K562 (cell line): ENCODE data around the gene LMNTD2. TPM values are rescaled to one million over a fixed set of nuclear protein-coding genes. Genes with fewer than 3 reads are reported as not detected.

Source experiments
- ATAC-seq: fragments of 200-7000 bp; cut with Tn5 transposase; 3 replicates; pipeline ENCODE4 v1.9.1; 2020; ENCODE audit warnings: moderate library complexity
- BruUV-seq: library from RNA; stranded (reverse); fragments of 400-500 nt; replicated peaks from 2 replicates; lab custom pipeline; 2021; lab: Mats Ljungman, UMichigan
- CTCF ChIA-PET: fragments of 300-600 bp; formaldehyde crosslinking; extraction: SDS; loops from one replicate; lab custom pipeline; 2021; ENCODE audit warnings: low intra/inter-chr PET ratio; lab: Yijun Ruan, JAX
- POLR2A ChIA-PET: fragments of 300-600, 350-650 bp; sonication (Branson Sonifier 250); formaldehyde crosslinking; extraction: SDS; loops from one replicate; lab custom pipeline; 2021; ENCODE audit warnings: antibody characterized with exemption, inconsistent platforms; lab: Yijun Ruan, JAX
- DNase-seq, 4 experiments: peaks; one replicate each; pipeline versions ENCODE4 v3.0.0 to v3.0.0-alpha.2; 2011 to 2018; ENCODE audit warnings: low spot score in 3 of 4, mixed read lengths in 3 of 4; ENCODE audit errors: extremely low read depth in 1 of 4
- FAIRE-seq: peaks from 2 replicates; lab custom pipeline; 2011; peaks lifted over from hg19 to GRCh38; lab: Jason Lieb, UNC
- H2AFZ ChIP-seq: 2 replicates; pipeline ENCODE4 v1.6.0; 2011; ENCODE audit warnings: low read depth, low read length, control low read depth, inconsistent platforms
- H3K27ac ChIP-seq: fragments of 200-600 bp; 3 replicates; pipeline ENCODE4 v1.8.0; 2011; ENCODE audit warnings: low read depth, mild to moderate bottlenecking, control low read depth, inconsistent platforms, low read length, moderate library complexity, mixed read lengths; ENCODE audit errors: extremely low read depth
- H3K27me3 ChIP-seq, 2 experiments: fragments of 300-600 bp in 1 of 2; 2 replicates in 1 of 2; 3 replicates in 1 of 2; pipeline versions ENCODE4 v1.6.0 to v1.8.0; 2011; ENCODE audit warnings: inconsistent platforms in 2 of 2, low read length in 2 of 2, mild to moderate bottlenecking in 1 of 2, mixed read lengths in 1 of 2, moderate library complexity in 1 of 2; ENCODE audit not compliant: control insufficient read depth in 2 of 2, insufficient read depth in 2 of 2
- H3K36me3 ChIP-seq: fragments of 300-600 bp; 3 replicates; pipeline ENCODE4 v1.8.0; 2011; ENCODE audit warnings: mild to moderate bottlenecking, low read length, inconsistent platforms; ENCODE audit not compliant: control insufficient read depth, insufficient read depth
- H3K4me1 ChIP-seq, 2 experiments: fragments of 200-600 bp in 1 of 2; replicated peaks in 1 of 2; 2 replicates in 1 of 2; 3 replicates in 1 of 2; pipeline versions ENCODE4 v1.5.1 to v1.8.0; 2011; ENCODE audit warnings: inconsistent platforms in 2 of 2, low read length in 2 of 2, mild to moderate bottlenecking in 1 of 2, mixed read lengths in 1 of 2, moderate library complexity in 1 of 2; ENCODE audit not compliant: control insufficient read depth in 2 of 2, insufficient read depth in 2 of 2
- H3K4me2 ChIP-seq: 2 replicates; pipeline ENCODE4 v1.6.1; 2011; ENCODE audit warnings: low read length, control low read depth, inconsistent platforms, mixed read lengths; ENCODE audit not compliant: insufficient read depth
- H3K4me3 ChIP-seq: fragments of 200-600 bp; sonication (generic), shearing (Covaris generic); 2 replicates; pipeline ENCODE4 v1.5.1; 2016; ENCODE audit warnings: control low read depth, inconsistent platforms
- H3K79me2 ChIP-seq: fragments of 200-600 bp; 3 replicates; pipeline ENCODE4 v1.8.0; 2011; ENCODE audit warnings: low read length, inconsistent platforms; ENCODE audit not compliant: control insufficient read depth, insufficient read depth
- H3K9ac ChIP-seq, 2 experiments: 2 replicates each; pipeline versions ENCODE4 v1.6.0 to v1.6.1; 2011; ENCODE audit warnings: low read depth in 2 of 2, low read length in 2 of 2, control low read depth in 1 of 2, inconsistent platforms in 1 of 2, mild to moderate bottlenecking in 1 of 2, mixed read lengths in 1 of 2; ENCODE audit not compliant: insufficient read depth in 1 of 2
- H3K9me1 ChIP-seq: one replicate; pipeline ENCODE4 v1.6.0; 2011; ENCODE audit warnings: inconsistent platforms, mild to moderate bottlenecking, low read length, moderate library complexity; ENCODE audit not compliant: control insufficient read depth, insufficient read depth
- H3K9me3 ChIP-seq: replicated peaks from 2 replicates; pipeline ENCODE4 v1.5.1; 2011; ENCODE audit warnings: low read depth, low read length, inconsistent platforms; ENCODE audit not compliant: control insufficient read depth, insufficient read depth
- H4K20me1 ChIP-seq: replicated peaks from 2 replicates; pipeline ENCODE4 v1.6.1; 2011; ENCODE audit warnings: low read length, inconsistent platforms, mixed read lengths; ENCODE audit not compliant: control insufficient read depth, insufficient read depth
- EHMT2 ChIP-seq: fragments of 450-650 bp; IDR thresholded peaks from 2 replicates; pipeline ENCODE4 v1.6.1; 2018; ENCODE audit warnings: antibody characterized with exemption
- ERF ChIP-seq: fragments of 450-650 bp; formaldehyde crosslinking; IDR thresholded peaks from 2 replicates; pipeline ENCODE4 v1.4.0; 2020; ENCODE audit warnings: mild to moderate bottlenecking, mixed read lengths
- MAZ ChIP-seq, 2 experiments: fragments of 450-650 bp in 1 of 2; sonication (generic) in 1 of 2; formaldehyde crosslinking; IDR thresholded peaks in 1 of 2; conservative IDR thresholded peaks in 1 of 2; 2 replicates each; pipeline versions ENCODE4 v1.4.0 to v1.5.0; 2020; ENCODE audit warnings: mild to moderate bottlenecking in 1 of 2, missing genetic modification reagents in 1 of 2
- POLR2A ChIP-seq: fragments of 450-650 bp; conservative IDR thresholded peaks from 2 replicates; pipeline ENCODE4 v1.6.1; 2016
- POLR2G ChIP-seq: fragments of 200-400 bp; formaldehyde crosslinking; IDR thresholded peaks from 2 replicates; pipeline ENCODE4 v1.6.1; 2017; ENCODE audit warnings: low read depth, mild to moderate bottlenecking, antibody characterized with exemption, low read length, moderate library complexity
- POLR2H ChIP-seq: IDR thresholded peaks from 2 replicates; pipeline ENCODE4 v1.6.1; 2016; ENCODE audit warnings: missing genetic modification characterization, low read depth, mild to moderate bottlenecking, control low read depth, missing compliant biosample characterization, moderate library complexity
- RBFOX2 ChIP-seq: fragments of 200-400 bp; formaldehyde crosslinking; IDR thresholded peaks from 2 replicates; pipeline ENCODE4 v1.6.1; 2017; ENCODE audit warnings: low read depth, mild to moderate bottlenecking, low read length, moderate library complexity
- RNF2 ChIP-seq: sonication (generic); IDR thresholded peaks from 2 replicates; pipeline ENCODE4 v1.6.1; 2016
- RUNX1 ChIP-seq: sonication (generic); IDR thresholded peaks from 2 replicates; pipeline ENCODE4 v1.6.1; 2016; ENCODE audit warnings: antibody characterized with exemption, low read depth
- SUPT5H ChIP-seq: fragments of 450-650 bp; IDR thresholded peaks from 2 replicates; pipeline ENCODE4 v1.6.1; 2016
- YY1 ChIP-seq, 3 experiments: IDR thresholded peaks; 2 replicates each; pipeline ENCODE4 v1.6.1; 2011; ENCODE audit warnings: low read length in 2 of 3, mild to moderate bottlenecking in 2 of 3, moderate library complexity in 2 of 3, borderline replicate concordance in 1 of 3, control low read depth in 1 of 3, low read depth in 1 of 3; ENCODE audit not compliant: insufficient read depth in 3 of 3, insufficient replicate concordance in 2 of 3, control insufficient read depth in 1 of 3, insufficient read length in 1 of 3; ENCODE audit errors: extremely low read depth in 1 of 3
- ZBTB11 ChIP-seq, 3 experiments: fragments of 200-800 bp in 1 of 3; fragments of 250-450 bp in 1 of 3; fragments of 450-650 bp in 1 of 3; sonication (Bioruptor Pico) in 1 of 3; sonication (Bioruptor generic) in 1 of 3; formaldehyde crosslinking in 1 of 3; IDR thresholded peaks; 2 replicates each; pipeline versions ENCODE4 v1.6.1 to v1.8.0; 2016 to 2022; ENCODE audit warnings: mild to moderate bottlenecking in 2 of 3, missing genetic modification characterization in 2 of 3, missing compliant biosample characterization in 1 of 3, moderate library complexity in 1 of 3
- ZBTB7A ChIP-seq: IDR thresholded peaks from 2 replicates; pipeline ENCODE4 v1.6.1; 2011; ENCODE audit warnings: low read depth, mild to moderate bottlenecking, low read length, moderate library complexity, borderline replicate concordance; ENCODE audit not compliant: control insufficient read depth
- ZNF197 ChIP-seq: fragments of 200-800 bp; sonication (Bioruptor generic); IDR thresholded peaks from 2 replicates; pipeline ENCODE4 v1.6.1; 2016; ENCODE audit warnings: low read depth, missing genetic modification characterization, missing compliant biosample characterization
- WGBS: fragments of 100-300 bp; shearing (Covaris generic); methylation state at CpG from one replicate; pipeline ENCODE4 v1.1.6; 2016; ENCODE audit warnings: low coverage, mixed read lengths; ENCODE audit not compliant: insufficient coverage; ENCODE audit errors: missing lambda C conversion rate; 5-methylcytosine and 5-hydroxymethylcytosine counted together
- in situ Hi-C: fragments of 300-500 bp; cut with MboI; formaldehyde crosslinking; loops from 4 replicates; pipeline ENCODE4 v1.15.0; 2018; ENCODE audit warnings: inconsistent platforms, mixed read lengths
- intact Hi-C: fragments of 100-400 bp; cut with micrococcal nuclease; formaldehyde crosslinking; loops from 2 replicates; pipeline ENCODE4 v1.14.2; 2022
- polyA plus RNA-seq, 8 experiments: library from polyadenylated mRNA; depleted of rRNA in 4 of 8; stranded (reverse) in 5 of 8; unstranded in 3 of 8; fragments of >200 nt; fragmentation: Nextera tagmentation in 2 of 8; fragmentation: Illumina TruSeq in 1 of 8; extraction: Ambion mirVana in 2 of 8; extraction: Trizol in 1 of 8; gene quantifications; 2 replicates each; pipeline versions ENCODE4 v1.2.1 to v1.2.3, GENCODE V29; 2011 to 2014; ENCODE audit warnings: inconsistent platforms in 1 of 8, missing spikeins in 1 of 8
- total RNA-seq, 7 experiments: library from RNA; depleted of rRNA in 6 of 7; stranded (reverse); fragments of >200 nt in 6 of 7; fragmentation: Illumina TruSeq in 2 of 7; extraction: Trizol in 2 of 7; gene quantifications; 2 replicates each; pipeline versions ENCODE4 v1.2.1 to v1.2.3, GENCODE V29; 2011 to 2021; ENCODE audit warnings: low replicate concordance in 1 of 7
- TF ChIP-seq, protein P1 (sequence below): fragments of 450-650 bp; IDR thresholded peaks from 2 replicates; pipeline ENCODE4 v1.6.1; 2014; ENCODE audit warnings: low read depth, mild to moderate bottlenecking, moderate library complexity, borderline replicate concordance

The LMNTD2 gene
- total and polyA plus RNA-seq, 9 of the 15 experiments (the other 6 are each of a cell fraction or from before 2014, with no cell fraction given) = 0.48 to 4.2 (median 1.5) TPM; not detected in 3

DNA sequence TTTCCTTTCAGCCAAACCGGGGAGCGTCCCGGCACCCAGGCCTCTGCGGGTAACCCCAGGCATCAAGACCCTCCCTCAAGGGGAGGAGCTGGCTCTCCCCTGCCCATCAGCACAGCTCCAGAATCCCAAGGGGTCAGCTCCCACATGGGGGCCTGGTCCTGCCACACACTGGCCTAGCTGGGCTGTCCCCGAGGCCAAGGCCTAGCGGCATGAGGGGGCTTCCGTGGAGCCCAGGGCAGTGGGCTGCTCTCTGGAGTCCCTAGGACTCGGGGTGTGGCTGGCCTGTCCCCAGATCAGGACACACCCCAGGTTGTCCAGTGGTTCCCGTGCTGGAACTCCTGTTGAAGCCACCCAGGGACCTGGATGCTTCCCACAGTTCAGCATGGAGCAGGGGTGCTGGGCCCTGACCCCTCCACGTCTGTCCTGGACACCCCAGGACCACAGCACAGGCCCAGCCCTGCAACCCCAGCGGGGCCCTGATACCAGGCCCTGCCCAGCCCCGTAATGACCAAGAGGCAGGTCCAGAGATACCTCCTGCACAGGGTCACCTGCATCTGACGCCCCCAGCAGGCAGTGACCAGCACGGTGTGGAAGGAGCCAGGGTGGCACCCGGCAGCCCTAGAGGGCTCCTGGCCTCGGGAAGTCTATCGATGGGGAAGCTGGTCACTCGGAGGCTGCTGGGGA, 30.7 kb downstream of the LMNTD2 start:
- in situ Hi-C loops = no loop called here
- H3K4me1 ChIP-seq = peaks cover 5 to 68% of the 10 kb centered on the region in 2 experiments; a peak in 4 of 5 replicates
- no peak for TF ChIP-seq YY1 (IDR thresholded peaks at IDR 0.05; ENCODE audit: borderline replicate concordance in 1 of 3, control insufficient read depth in 1 of 3, extremely low read depth in 1 of 3, insufficient read depth in 3 of 3, insufficient read length in 1 of 3, insufficient replicate concordance in 2 of 3, low read depth in 1 of 3, low read length in 2 of 3)
- TF ChIP-seq ZBTB7A = no peak
- TF ChIP-seq RNF2 = no peak
- 0 out of 2 replicates have a peak, but pooled peaks have one; percentile 30 for TF ChIP-seq SUPT5H
- no peak for TF ChIP-seq RUNX1
- peak; percentile 52; the same call in 1 of the 2 replicates for TF ChIP-seq POLR2G
- TF ChIP-seq, protein P1, sequence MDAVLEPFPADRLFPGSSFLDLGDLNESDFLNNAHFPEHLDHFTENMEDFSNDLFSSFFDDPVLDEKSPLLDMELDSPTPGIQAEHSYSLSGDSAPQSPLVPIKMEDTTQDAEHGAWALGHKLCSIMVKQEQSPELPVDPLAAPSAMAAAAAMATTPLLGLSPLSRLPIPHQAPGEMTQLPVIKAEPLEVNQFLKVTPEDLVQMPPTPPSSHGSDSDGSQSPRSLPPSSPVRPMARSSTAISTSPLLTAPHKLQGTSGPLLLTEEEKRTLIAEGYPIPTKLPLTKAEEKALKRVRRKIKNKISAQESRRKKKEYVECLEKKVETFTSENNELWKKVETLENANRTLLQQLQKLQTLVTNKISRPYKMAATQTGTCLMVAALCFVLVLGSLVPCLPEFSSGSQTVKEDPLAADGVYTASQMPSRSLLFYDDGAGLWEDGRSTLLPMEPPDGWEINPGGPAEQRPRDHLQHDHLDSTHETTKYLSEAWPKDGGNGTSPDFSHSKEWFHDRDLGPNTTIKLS = no peak
- TF ChIP-seq ZBTB11 (CRISPR knock-in tag; IDR thresholded peaks at IDR 0.05) = no peak
- TF ChIP-seq POLR2A = 0 out of 2 replicates have a peak, but pooled peaks have one; percentile 26
- peak; percentile 26; the same call in 1 of the 2 replicates for TF ChIP-seq RBFOX2
- TF ChIP-seq ZNF197 = no peak
- no peak for TF ChIP-seq EHMT2
- no peak for TF ChIP-seq POLR2H
- no peak for TF ChIP-seq ERF
- TF ChIP-seq MAZ (CRISPR knock-in tag; conservative IDR thresholded peaks at IDR 0.05 in 1 of 2, IDR thresholded peaks at IDR 0.05 in 1 of 2) = no peak

More for the DNA sequence above, 30.7 kb downstream of the LMNTD2 start:
- BruUV-seq = no TSS peak
- 91% methylated on average over 14 of the region's 18 CpGs for WGBS
- no peak overlapping the region for H3K4me2 ChIP-seq
- no peak overlapping the region for H3K27ac ChIP-seq
- H3K27me3 ChIP-seq = no peaks in the 10 kb centered on the region
- H3K36me3 ChIP-seq = peaks cover 35% of the 10 kb centered on the region; the same call in 1 of the 3 replicates
- ChIA-PET CTCF (no interaction called here), POLR2A (no interaction called here)
- H3K9me3 ChIP-seq = no peaks in the 10 kb centered on the region
- intact Hi-C loops = no loop called here
- no peaks in the 10 kb centered on the region for H3K9me1 ChIP-seq
- H3K79me2 ChIP-seq = peaks cover 16% of the 10 kb centered on the region
- FAIRE-seq (no peak), ATAC-seq (no peak), DNase-seq (no peak)
- 0 out of 2 replicates have a peak, but pooled peaks cover 4% of the 10 kb centered on the region for H4K20me1 ChIP-seq
- H3K9ac ChIP-seq = peak overlapping the region in 1 of 2 experiments; percentile 23; a peak in 2 of 4 replicates
- no peak overlapping the region for H3K4me3 ChIP-seq
- no peak overlapping the region for H2AFZ ChIP-seq
